HuH-7.5 (cell line): ENCODE results near the gene TMUB1.

Source experiments
- DNase-seq: peaks from one replicate; pipeline ENCODE4 v3.0.0; 2011; ENCODE audit warnings: low spot score

Gene TMUB1

GRCh38 chr7:151120896-151121295 is 37.6 kb upstream of the TMUB1 start:
- DNase-seq: no peak

GRCh38 chr7:151119902-151120301 is 36.6 kb upstream of the TMUB1 start:
- no peak for DNase-seq

GRCh38 chr7:151119055-151119415 is 35.7 kb upstream of the TMUB1 start:
- no peak for DNase-seq

- no peak for DNase-seq
Measured at GRCh38 chr7:151118108-151119054, 35.1 kb upstream of the TMUB1 start.

- no peak for DNase-seq
Measured at GRCh38 chr7:151117565-151117964, 34.3 kb upstream of the TMUB1 start.

GRCh38 chr7:151116603-151117440 is 33.5 kb upstream of the TMUB1 start:
- no peak for DNase-seq

GRCh38 chr7:151115836-151116418 is 32.6 kb upstream of the TMUB1 start:
- no peak for DNase-seq

- no peak for DNase-seq
Measured at GRCh38 chr7:151115121-151115835, 32.0 kb upstream of the TMUB1 start.

GRCh38 chr7:151114151-151115090 is 31.1 kb upstream of the TMUB1 start:
- DNase-seq: no peak

GRCh38 chr7:151113344-151114150 is 30.3 kb upstream of the TMUB1 start:
- DNase-seq: no peak

GRCh38 chr7:151110941-151111645 is 27.8 kb upstream of the TMUB1 start:
- peak; percentile 99 for DNase-seq

GRCh38 chr7:151110236-151110940 is 27.1 kb upstream of the TMUB1 start:
- no peak for DNase-seq

GRCh38 chr7:151109094-151110048 is 26.1 kb upstream of the TMUB1 start:
- no peak for DNase-seq

- DNase-seq: no peak
Measured at GRCh38 chr7:151107882-151108281, 24.6 kb upstream of the TMUB1 start.

- no peak for DNase-seq
Measured at GRCh38 chr7:151104411-151105235, 21.3 kb upstream of the TMUB1 start.

GRCh38 chr7:151103973-151104372 is 20.7 kb upstream of the TMUB1 start:
- no peak for DNase-seq

- DNase-seq: no peak
Measured at GRCh38 chr7:151102991-151103390, 19.7 kb upstream of the TMUB1 start.
